Endothelial cell of umbilical vein (primary cell): ENCODE data around the gene ENAH. TPM values are rescaled to one million over a fixed set of nuclear protein-coding genes. Genes with fewer than 3 reads are reported as not detected.
"Not testable (repeated sequence)": the region's sequence is repeated elsewhere in the genome, so short reads cannot be mapped to it uniquely, and the experiment has no call there.

Experiments used
- BruUV-seq: library from RNA; stranded (reverse); fragments of 400-500 nt; replicated peaks from 2 replicates; lab custom pipeline; 2021; lab: Mats Ljungman, UMichigan
- CTCF ChIA-PET: fragments of 300-600, 350-600 bp; sonication (Branson Sonifier 250); formaldehyde crosslinking; loops from one replicate; lab custom pipeline; 2021; ENCODE audit warnings: antibody characterized with exemption, inconsistent platforms; lab: Charles Lee
- POLR2A ChIA-PET: fragments of 300-600, 350-600 bp; sonication (Branson Sonifier 250); formaldehyde crosslinking; loops from one replicate; lab custom pipeline; 2021; ENCODE audit warnings: antibody characterized with exemption, inconsistent platforms; lab: Charles Lee
- DNase-seq: peaks from one replicate; pipeline ENCODE4 v3.0.0-alpha.2; 2011; ENCODE audit warnings: low read depth, low spot score
- FAIRE-seq: peaks from 2 replicates; lab custom pipeline; 2011; peaks lifted over from hg19 to GRCh38; lab: Jason Lieb, UNC
- H2AFZ ChIP-seq: 2 replicates; pipeline ENCODE4 v1.6.0; 2012; ENCODE audit warnings: low read depth, low read length, control low read depth, inconsistent platforms
- H3K27ac ChIP-seq: 2 replicates; pipeline ENCODE4 v1.5.1; 2011; ENCODE audit warnings: low read depth, mild to moderate bottlenecking, control low read depth, low read length, moderate library complexity; ENCODE audit not compliant: insufficient read depth
- H3K27me3 ChIP-seq, 2 experiments: 2 replicates each; pipeline versions ENCODE4 v1.6.0 to v1.6.1; 2011; ENCODE audit warnings: low read length in 2 of 2, mixed read lengths in 1 of 2; ENCODE audit not compliant: control insufficient read depth in 2 of 2, insufficient read depth in 2 of 2
- H3K36me3 ChIP-seq, 2 experiments: 2 replicates in 1 of 2; 3 replicates in 1 of 2; pipeline ENCODE4 v1.5.1; 2011; ENCODE audit warnings: low read length in 2 of 2, mild to moderate bottlenecking in 1 of 2, moderate library complexity in 1 of 2; ENCODE audit not compliant: control insufficient read depth in 2 of 2, insufficient read depth in 2 of 2; ENCODE audit errors: extremely low read depth in 1 of 2
- H3K4me1 ChIP-seq: 3 replicates; pipeline ENCODE4 v1.5.1; 2011; ENCODE audit warnings: mild to moderate bottlenecking, low read length; ENCODE audit not compliant: control insufficient read depth, insufficient read depth; ENCODE audit errors: extremely low read depth
- H3K4me2 ChIP-seq: 2 replicates; pipeline ENCODE4 v1.6.1; 2011; ENCODE audit warnings: low read length, control low read depth, mixed read lengths; ENCODE audit not compliant: insufficient read depth
- H3K4me3 ChIP-seq, 3 experiments: fragments of 200-600 bp in 1 of 3; sonication (generic), shearing (Covaris generic) in 1 of 3; replicated peaks in 1 of 3; 2 replicates each; pipeline ENCODE4 v1.5.1; 2011 to 2016; ENCODE audit warnings: control low read depth in 3 of 3, low read length in 3 of 3, mild to moderate bottlenecking in 2 of 3, inconsistent platforms in 1 of 3, low read depth in 1 of 3, moderate library complexity in 1 of 3; ENCODE audit not compliant: insufficient read depth in 1 of 3
- H3K79me2 ChIP-seq: 2 replicates; pipeline ENCODE4 v1.6.0; 2012; ENCODE audit warnings: low read length, inconsistent platforms; ENCODE audit not compliant: control insufficient read depth, insufficient read depth
- H3K9ac ChIP-seq: replicated peaks from 2 replicates; pipeline ENCODE3; 2011; ENCODE audit warnings: low read length, control low read depth; ENCODE audit not compliant: insufficient read depth; ENCODE audit errors: extremely low read depth
- H3K9me1 ChIP-seq: replicated peaks from 3 replicates; pipeline ENCODE4 v1.6.0; 2011; ENCODE audit warnings: mild to moderate bottlenecking, low read length; ENCODE audit not compliant: control insufficient read depth, insufficient read depth; ENCODE audit errors: extremely low read depth
- H3K9me3 ChIP-seq: replicated peaks from 2 replicates; pipeline ENCODE4 v1.5.1; 2012; ENCODE audit warnings: low read length, inconsistent platforms; ENCODE audit not compliant: control insufficient read depth, insufficient read depth
- H4K20me1 ChIP-seq: replicated peaks from 2 replicates; pipeline ENCODE3; 2011; ENCODE audit warnings: mild to moderate bottlenecking, low read length; ENCODE audit not compliant: control insufficient read depth, insufficient read depth; ENCODE audit errors: extremely low read depth
- EZH2 ChIP-seq: IDR thresholded peaks from 2 replicates; pipeline ENCODE4 v1.6.1; 2012; ENCODE audit warnings: borderline replicate concordance, low read depth, mild to moderate bottlenecking, moderate library complexity, low read length, inconsistent platforms; ENCODE audit not compliant: severe bottlenecking
- FOS ChIP-seq: IDR thresholded peaks from 2 replicates; pipeline ENCODE4 v1.6.1; 2011; ENCODE audit warnings: mild to moderate bottlenecking, low read length, moderate library complexity, borderline replicate concordance; ENCODE audit not compliant: insufficient read depth
- MYC ChIP-seq: IDR thresholded peaks from one replicate; pipeline ENCODE4 v1.6.1; 2011; ENCODE audit warnings: mild to moderate bottlenecking, low read depth, low read length
- POLR2A ChIP-seq: IDR thresholded peaks from 2 replicates; pipeline ENCODE4 v1.6.1; 2012; ENCODE audit warnings: low read depth, mild to moderate bottlenecking, control low read depth, low read length
- POLR2AphosphoS5 ChIP-seq: IDR thresholded peaks from 2 replicates; pipeline ENCODE4 v1.6.1; 2012; ENCODE audit warnings: low read depth, mild to moderate bottlenecking, control low read depth, low read length, moderate library complexity; ENCODE audit not compliant: insufficient read depth
- dilution Hi-C: fragments of 300-500 bp; cut with MboI; formaldehyde crosslinking; loops from one replicate; pipeline ENCODE4 v1.15.0; 2019; ENCODE audit warnings: low sequenced_read_pairs; ENCODE audit not compliant: extremely low pct_ligation_motif_present
- intact Hi-C: fragments of 100-400 bp; cut with micrococcal nuclease; formaldehyde crosslinking; loops from one replicate; pipeline ENCODE4 v1.10.0; 2022
- polyA plus RNA-seq, 4 experiments: library from polyadenylated mRNA; depleted of rRNA in 3 of 4; stranded (reverse) in 3 of 4; unstranded in 1 of 4; fragments of >200 nt; gene quantifications; 2 replicates each; pipeline versions ENCODE4 v1.2.1 to v1.2.3, GENCODE V29; 2011 to 2012; ENCODE audit warnings: missing spikeins in 1 of 4
- total RNA-seq: library from RNA; stranded (reverse); gene quantifications from 2 replicates; pipeline ENCODE4 v1.2.3, GENCODE V29; 2021
- TF ChIP-seq, protein P1 (sequence below): IDR thresholded peaks from 2 replicates; pipeline ENCODE4 v1.6.1; 2011; ENCODE audit not compliant: insufficient read depth, insufficient read length

ENAH gene
- total and polyA plus RNA-seq, 2 donors (not counting 3 experiments of a cell fraction or from before 2014, with no cell fraction given) = 19.9 to 95.6 TPM

DNA sequence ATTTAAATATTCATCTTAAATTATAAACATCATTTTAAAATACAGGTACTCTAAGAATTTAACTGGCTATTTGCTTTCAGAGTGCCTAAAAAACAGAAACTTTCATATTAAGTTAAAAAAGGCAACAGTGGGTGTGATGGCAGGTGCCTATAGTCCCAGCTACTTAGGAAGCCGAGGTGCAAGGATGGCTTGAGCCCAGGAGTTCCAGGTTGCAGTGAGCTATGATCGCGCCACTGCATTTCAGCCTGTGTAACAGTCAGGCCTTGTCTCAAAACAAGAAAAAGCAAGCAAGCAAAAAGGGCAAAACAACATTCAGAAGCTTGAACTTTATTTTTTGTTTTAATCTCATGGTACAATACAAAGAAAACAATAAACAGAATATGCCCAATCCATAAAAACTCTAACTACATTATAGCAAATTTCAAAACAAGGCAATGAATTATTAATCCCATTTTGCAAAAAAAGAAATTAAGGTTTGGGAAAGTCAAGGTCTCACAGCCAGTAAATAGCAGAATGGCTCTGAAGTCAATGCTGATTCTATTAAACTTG, 15.2 kb downstream of the ENAH start:
- intact Hi-C loops (no loop called here), dilution Hi-C loops (no loop called here)
- DNase-seq = no peak

DNA sequence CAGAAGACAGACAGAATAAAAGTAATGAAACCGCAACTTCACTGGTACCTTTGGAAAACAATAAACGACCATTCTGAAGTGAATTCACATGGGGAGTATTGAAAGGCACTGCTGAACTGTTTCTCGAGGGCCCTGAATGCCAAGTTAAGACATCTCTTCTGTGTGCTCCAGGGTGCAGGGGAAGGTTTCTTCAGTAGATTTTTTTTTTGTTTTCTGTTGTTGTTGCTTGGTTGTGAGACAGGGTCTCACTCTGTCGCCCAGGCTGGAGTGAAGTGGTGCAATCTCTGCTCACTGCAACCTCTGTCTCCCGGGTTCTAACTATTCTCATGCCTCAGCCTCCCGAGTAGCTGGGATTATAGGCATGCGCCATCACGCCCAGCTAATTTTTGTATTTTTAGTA, 15.9 kb downstream of the ENAH start:
- H2AFZ ChIP-seq, H3K4me1 ChIP-seq, H3K4me3 ChIP-seq, H3K9ac ChIP-seq, H3K36me3 ChIP-seq, H4K20me1 ChIP-seq, H3K4me2 ChIP-seq, BruUV-seq, dilution Hi-C loops, H3K9me3 ChIP-seq, intact Hi-C loops, H3K27ac ChIP-seq, POLR2A ChIA-PET, FAIRE-seq, H3K27me3 ChIP-seq, DNase-seq, H3K9me1 ChIP-seq: not testable (repeated sequence)
- peaks cover 50% of the 10 kb centered on the region for H3K79me2 ChIP-seq
- CTCF ChIA-PET = interaction anchor here (2.5 kb wide), 1 partner anchor 10 kb away, joined by 7 read pairs; no protein-coding TSS in a partner anchor

More for the DNA sequence above, 15.2 kb downstream of the ENAH start:
- Histone ChIP-seq H3K79me2 (peaks cover 57% of the 10 kb centered on the region), H3K27me3 (no peaks in the 10 kb centered on the region), H2AFZ (no peak overlapping the region), H3K27ac (no peak overlapping the region), H4K20me1 (peaks cover 2% of the 10 kb centered on the region), H3K4me2 (no peak overlapping the region), H3K4me1 (no peaks in the 10 kb centered on the region), H3K36me3 (no peaks in the 10 kb centered on the region), H3K9me1 (no peaks in the 10 kb centered on the region), H3K9ac (no peak overlapping the region), H3K9me3 (no peaks in the 10 kb centered on the region), H3K4me3 (no peak overlapping the region)
- no peak for FAIRE-seq
- TF ChIP-seq MYC = no peak
- TF ChIP-seq EZH2 = no peak
- no peak for TF ChIP-seq FOS
- no peak for TF ChIP-seq POLR2AphosphoS5
- TF ChIP-seq, protein P1, sequence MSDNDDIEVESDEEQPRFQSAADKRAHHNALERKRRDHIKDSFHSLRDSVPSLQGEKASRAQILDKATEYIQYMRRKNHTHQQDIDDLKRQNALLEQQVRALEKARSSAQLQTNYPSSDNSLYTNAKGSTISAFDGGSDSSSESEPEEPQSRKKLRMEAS = no peak
- TF ChIP-seq POLR2A = no peak
- BruUV-seq = no TSS peak
- ChIA-PET POLR2A (no interaction called here), CTCF (interaction anchor here (0.8 to 2.5 kb wide), 2 partner anchors 11 to 75 kb away, joined by 3 to 7 read pairs; no protein-coding TSS in a partner anchor)
